Measurements from ENCODE around the gene TOB1.

TOB1 gene

GRCh38 chr17:50830352-50830751 lies 35.8 kb downstream of the TOB1 start:
- DNase-seq, result no peak

GRCh38 chr17:50829332-50829731 lies 36.8 kb downstream of the TOB1 start:
- no peak for DNase-seq

GRCh38 chr17:50828508-50829170 lies 37.5 kb downstream of the TOB1 start:
- no peak for DNase-seq

- DNase-seq, result no peak
These were observed 41.0 kb downstream of the TOB1 start for GRCh38 chr17:50825188-50825587.

- DNase-seq, result no peak
These were observed 41.7 kb downstream of the TOB1 start for GRCh38 chr17:50824429-50824828.

- DNase-seq, result no peak
These were observed 43.6 kb downstream of the TOB1 start for GRCh38 chr17:50822550-50822949.

- DNase-seq, result no peak
These were observed 45.5 kb downstream of the TOB1 start for GRCh38 chr17:50820651-50821050.

- no peak for DNase-seq
These were observed 47.1 kb downstream of the TOB1 start for GRCh38 chr17:50818921-50819657.

DNA sequence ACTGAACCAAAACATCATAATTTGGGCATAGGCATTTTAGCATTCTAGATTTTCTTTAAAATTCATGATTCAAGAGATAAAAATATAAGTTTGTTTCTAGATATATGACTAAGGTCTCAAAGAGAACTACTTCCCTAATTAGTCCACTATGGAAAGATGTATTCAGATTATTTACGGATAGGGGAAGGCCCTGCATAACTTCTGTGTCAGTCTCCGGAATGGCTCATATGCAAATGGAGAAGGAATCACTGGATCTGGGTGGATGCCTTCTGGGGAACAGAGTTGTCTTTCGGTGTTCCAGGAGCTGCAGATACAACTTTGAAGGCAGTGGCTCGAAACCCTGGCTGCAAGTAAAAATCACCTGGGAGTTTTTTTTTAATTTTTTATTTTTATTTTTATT lies 47.9 kb downstream of the TOB1 start:
- DNase-seq, result no peak

DNA sequence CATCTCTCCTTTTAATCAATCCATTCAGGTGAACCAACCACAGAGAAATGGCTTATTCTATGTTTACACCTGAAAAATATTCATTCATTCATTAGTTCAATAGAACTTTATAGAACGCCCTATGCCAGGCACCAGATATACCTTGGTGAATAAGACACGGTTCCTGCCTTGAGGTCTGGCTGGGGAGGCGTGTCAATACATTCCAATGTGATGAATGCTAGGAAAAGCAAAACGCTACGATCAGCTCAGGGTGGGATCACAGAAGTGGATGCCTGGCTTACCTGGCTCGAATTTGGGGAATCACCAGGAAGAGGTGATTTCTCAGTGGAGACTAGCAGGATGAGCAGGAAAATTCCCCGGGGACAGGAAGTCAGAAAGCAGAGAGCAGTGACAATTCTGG lies 48.3 kb downstream of the TOB1 start:
- DNase-seq, result no peak

- no peak for DNase-seq
These were observed 49.1 kb downstream of the TOB1 start for GRCh38 chr17:50816771-50817751.

DNA sequence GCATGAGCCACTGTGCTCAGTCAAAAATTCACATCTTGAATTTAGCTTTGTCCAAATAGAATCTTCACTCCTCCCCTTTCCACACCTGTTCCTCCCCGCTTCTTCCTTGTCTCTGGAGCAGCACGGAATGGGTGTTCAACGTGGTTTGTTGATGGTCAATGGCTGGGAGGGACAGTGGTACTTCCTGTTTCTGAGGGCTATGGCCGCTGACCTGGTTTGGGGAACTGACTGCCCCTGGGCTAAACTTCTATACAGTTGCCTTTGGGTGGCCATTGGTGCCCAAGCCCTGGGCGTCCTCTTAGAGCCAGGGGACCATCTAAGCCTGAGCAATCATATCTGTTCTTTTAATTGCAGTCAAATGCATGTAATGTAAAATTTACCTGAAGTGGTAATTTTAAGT lies 49.9 kb downstream of the TOB1 start:
- no peak for DNase-seq

DNA sequence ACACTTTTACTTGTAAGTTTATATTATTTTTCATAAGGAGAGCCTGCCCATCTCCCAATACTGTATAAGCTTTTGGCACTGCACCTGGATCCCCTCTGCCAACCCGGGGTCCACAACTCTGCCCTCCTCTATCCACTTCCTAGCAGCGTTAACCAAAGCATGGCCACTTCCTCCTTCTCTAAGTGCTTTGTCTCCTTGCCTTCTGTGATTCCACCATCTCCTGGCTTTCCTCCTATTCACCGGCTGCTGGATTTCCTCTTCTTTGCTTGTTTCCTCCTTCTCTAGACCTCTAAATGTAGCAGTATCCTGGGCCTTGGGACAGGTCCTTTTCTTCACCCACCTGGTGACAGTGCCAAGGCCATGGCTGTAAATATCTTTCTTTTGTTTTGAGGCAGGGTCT lies 50.8 kb downstream of the TOB1 start:
- DNase-seq, result no peak

GRCh38 chr17:50813583-50813982 lies 52.6 kb downstream of the TOB1 start:
- DNase-seq, result no peak
